ENCODE data around the gene PPP1R9A.

DNA sequence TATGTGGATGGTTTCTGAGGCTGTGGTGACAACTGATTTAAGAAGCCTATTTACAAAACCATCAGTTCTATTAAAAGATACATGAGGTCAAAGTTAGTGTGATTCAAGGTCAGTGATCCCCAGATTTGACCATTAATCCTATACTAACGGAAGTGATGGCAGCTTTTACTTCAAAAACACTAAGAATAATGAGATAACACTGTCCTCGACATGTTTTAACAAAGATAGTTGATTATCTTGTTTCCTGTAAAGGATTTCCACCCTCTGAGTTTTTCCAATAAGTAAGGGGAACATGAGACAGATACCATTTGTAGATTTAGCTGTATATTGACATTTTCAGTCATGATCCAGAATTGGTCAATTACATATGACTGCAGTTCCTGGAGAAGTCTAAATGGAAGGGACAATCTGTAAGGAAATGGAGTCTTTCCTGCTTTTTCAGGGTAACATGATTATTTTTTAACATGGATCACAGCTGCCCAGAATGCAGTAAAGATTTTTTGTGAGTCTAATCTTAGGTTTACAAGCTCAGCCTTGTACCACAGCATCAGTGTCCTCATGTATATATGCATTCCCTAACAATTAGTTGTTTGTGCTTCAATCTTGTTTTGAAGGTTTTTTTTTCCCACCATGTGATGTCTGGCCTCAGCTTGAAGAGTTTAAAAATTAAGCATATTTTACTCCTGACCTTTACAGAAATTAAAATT lies 188.0 kb downstream of the PPP1R9A start:
- TF ChIP-seq, protein P1, sequence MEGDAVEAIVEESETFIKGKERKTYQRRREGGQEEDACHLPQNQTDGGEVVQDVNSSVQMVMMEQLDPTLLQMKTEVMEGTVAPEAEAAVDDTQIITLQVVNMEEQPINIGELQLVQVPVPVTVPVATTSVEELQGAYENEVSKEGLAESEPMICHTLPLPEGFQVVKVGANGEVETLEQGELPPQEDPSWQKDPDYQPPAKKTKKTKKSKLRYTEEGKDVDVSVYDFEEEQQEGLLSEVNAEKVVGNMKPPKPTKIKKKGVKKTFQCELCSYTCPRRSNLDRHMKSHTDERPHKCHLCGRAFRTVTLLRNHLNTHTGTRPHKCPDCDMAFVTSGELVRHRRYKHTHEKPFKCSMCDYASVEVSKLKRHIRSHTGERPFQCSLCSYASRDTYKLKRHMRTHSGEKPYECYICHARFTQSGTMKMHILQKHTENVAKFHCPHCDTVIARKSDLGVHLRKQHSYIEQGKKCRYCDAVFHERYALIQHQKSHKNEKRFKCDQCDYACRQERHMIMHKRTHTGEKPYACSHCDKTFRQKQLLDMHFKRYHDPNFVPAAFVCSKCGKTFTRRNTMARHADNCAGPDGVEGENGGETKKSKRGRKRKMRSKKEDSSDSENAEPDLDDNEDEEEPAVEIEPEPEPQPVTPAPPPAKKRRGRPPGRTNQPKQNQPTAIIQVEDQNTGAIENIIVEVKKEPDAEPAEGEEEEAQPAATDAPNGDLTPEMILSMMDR (IDR thresholded peaks at IDR 0.05): no peak
- TF ChIP-seq POLR2A (IDR thresholded peaks at IDR 0.05) (no peak), POLR2AphosphoS5 (IDR thresholded peaks at IDR 0.05) (no peak)
